Glutamatergic neuron (in vitro differentiated cells): ENCODE measurements around the gene EVL. TPM values are rescaled to one million over a fixed set of nuclear protein-coding genes. Genes with fewer than 3 reads are reported as not detected.

Experiments
- DNase-seq: peaks from one replicate; pipeline ENCODE4 v3.0.0; 2022
- H3K27ac Mint-ChIP-seq: one replicate; pipeline ENCODE4 v1.8.0; 2020; ENCODE audit warnings: mild to moderate bottlenecking, mixed read lengths, inconsistent platforms; ENCODE audit not compliant: unreplicated experiment
- H3K27me3 Mint-ChIP-seq: one replicate; pipeline ENCODE4 v1.8.0; 2020; ENCODE audit warnings: mild to moderate bottlenecking, moderate library complexity, mixed read lengths, inconsistent platforms; ENCODE audit not compliant: unreplicated experiment
- H3K36me3 Mint-ChIP-seq: one replicate; pipeline ENCODE4 v1.8.0; 2020; ENCODE audit warnings: mild to moderate bottlenecking, mixed read lengths, inconsistent platforms; ENCODE audit not compliant: unreplicated experiment
- H3K4me1 Mint-ChIP-seq: one replicate; pipeline ENCODE4 v1.8.0; 2020; ENCODE audit warnings: mild to moderate bottlenecking, low read depth, mixed read lengths, inconsistent platforms; ENCODE audit not compliant: unreplicated experiment
- H3K4me3 Mint-ChIP-seq: one replicate; pipeline ENCODE4 v1.8.0; 2020; ENCODE audit warnings: mild to moderate bottlenecking, mixed read lengths, inconsistent platforms; ENCODE audit not compliant: unreplicated experiment
- H3K9me3 Mint-ChIP-seq: one replicate; pipeline ENCODE4 v1.8.0; 2020; ENCODE audit warnings: mild to moderate bottlenecking, moderate library complexity, mixed read lengths, inconsistent platforms; ENCODE audit not compliant: unreplicated experiment
- CTCF ChIP-seq: fragments of 200-600 bp; sonication (generic); IDR thresholded peaks from one replicate; pipeline ENCODE4 v1.5.0; 2021; ENCODE audit not compliant: partially characterized antibody, unreplicated experiment
- total RNA-seq: library from RNA; stranded (reverse); fragmentation: NEBNext Ultra II Directional; extraction: Animal tissue kit (Norgen Biotek cat#: 25700); gene quantifications from one replicate; pipeline ENCODE4 v1.2.1, GENCODE V29; 2021; ENCODE audit not compliant: unreplicated experiment

The EVL gene
- total RNA-seq, 1 donor from 2014 or later, result 381 TPM

- no peak overlapping the region for H3K4me3 Mint-ChIP-seq
- no peak overlapping the region for H3K27ac Mint-ChIP-seq
- H3K27me3 Mint-ChIP-seq, result peaks cover 5% of the 10 kb centered on the region
- peaks cover 24% of the 10 kb centered on the region for H3K4me1 Mint-ChIP-seq
- H3K36me3 Mint-ChIP-seq, result peaks cover 4% of the 10 kb centered on the region
- TF ChIP-seq CTCF, result no peak
- no peak for DNase-seq
- peaks cover 4% of the 10 kb centered on the region for H3K9me3 Mint-ChIP-seq
These were observed 16.9 kb downstream of the EVL start for GRCh38 chr14:100081997-100082625.

GRCh38 chr14:100082723-100083122, 17.5 kb downstream of the EVL start:
- no peak overlapping the region for H3K4me3 Mint-ChIP-seq
- H3K4me1 Mint-ChIP-seq, result peaks cover 23% of the 10 kb centered on the region
- no peak for TF ChIP-seq CTCF
- H3K27ac Mint-ChIP-seq, result no peak overlapping the region
- peaks cover 4% of the 10 kb centered on the region for H3K9me3 Mint-ChIP-seq
- DNase-seq, result no peak
- peaks cover 7% of the 10 kb centered on the region for H3K36me3 Mint-ChIP-seq
- peaks cover 2% of the 10 kb centered on the region for H3K27me3 Mint-ChIP-seq

- no peak overlapping the region for H3K27ac Mint-ChIP-seq
- DNase-seq, result no peak
- H3K9me3 Mint-ChIP-seq, result peaks cover 1% of the 10 kb centered on the region
- TF ChIP-seq CTCF, result no peak
- H3K36me3 Mint-ChIP-seq, result peaks cover 10% of the 10 kb centered on the region
- peaks cover 2% of the 10 kb centered on the region for H3K27me3 Mint-ChIP-seq
- H3K4me1 Mint-ChIP-seq, result peaks cover 20% of the 10 kb centered on the region
- no peak overlapping the region for H3K4me3 Mint-ChIP-seq
These were observed 18.5 kb downstream of the EVL start for GRCh38 chr14:100083706-100084105.

GRCh38 chr14:100084591-100084990, 19.4 kb downstream of the EVL start:
- TF ChIP-seq CTCF, result no peak
- DNase-seq, result no peak
- Mint-ChIP-seq H3K27ac (no peak overlapping the region), H3K36me3 (peaks cover 10% of the 10 kb centered on the region), H3K9me3 (peaks cover 1% of the 10 kb centered on the region), H3K27me3 (peaks cover 2% of the 10 kb centered on the region), H3K4me3 (no peak overlapping the region), H3K4me1 (peaks cover 12% of the 10 kb centered on the region)

GRCh38 chr14:100085462-100085861, 20.2 kb downstream of the EVL start:
- Mint-ChIP-seq H3K4me1 (peaks cover 3% of the 10 kb centered on the region), H3K4me3 (no peak overlapping the region), H3K27me3 (peaks cover 2% of the 10 kb centered on the region), H3K27ac (no peak overlapping the region), H3K36me3 (peaks cover 10% of the 10 kb centered on the region), H3K9me3 (peaks cover 1% of the 10 kb centered on the region)
- TF ChIP-seq CTCF, result no peak
- no peak for DNase-seq
